Thoracic aorta (tissue), 2 donors: ENCODE results near the gene BANF1. TPM values are rescaled to one million over a fixed set of nuclear protein-coding genes. Genes with fewer than 3 reads are reported as not detected.

Experiments used
- ATAC-seq: fragments of 150-250 bp; one replicate; pipeline ENCODE4 v1.8.0; 2017; ENCODE audit warnings: low read depth; ENCODE audit not compliant: insufficient number of reproducible peaks, low FRiP score
- DNase-seq: peaks from one replicate; pipeline ENCODE4 v3.0.0-alpha.2; 2020; ENCODE audit warnings: low spot score
- H3K27ac ChIP-seq, 2 donors: fragments of 200-600 bp; sonication (generic); 1 replicate in 1 of 2; 2 replicates in 1 of 2; pipeline ENCODE4 v1.5.1; 2016; ENCODE audit warnings: mild to moderate bottlenecking in 2 of 2, moderate library complexity in 2 of 2
- H3K27me3 ChIP-seq: fragments of 200-600 bp; sonication (generic); replicated peaks from 2 replicates; pipeline ENCODE4 v1.6.0; 2016; ENCODE audit warnings: mild to moderate bottlenecking; ENCODE audit not compliant: insufficient read depth
- H3K36me3 ChIP-seq: fragments of 200-600 bp; sonication (generic); one replicate; pipeline ENCODE4 v1.5.1; 2016
- H3K4me1 ChIP-seq, 2 donors: fragments of 200-600 bp; sonication (generic); 1 replicate in 1 of 2; 2 replicates in 1 of 2; pipeline versions ENCODE4 v1.5.1 to v1.6.0; 2016; ENCODE audit warnings: low read depth in 2 of 2, mild to moderate bottlenecking in 1 of 2; ENCODE audit not compliant: control insufficient read depth in 1 of 2
- H3K4me3 ChIP-seq: fragments of 200-600 bp; sonication (generic); 2 replicates; pipeline ENCODE4 v1.5.1; 2016; ENCODE audit warnings: mild to moderate bottlenecking
- H3K9me3 ChIP-seq: fragments of 200-600 bp; sonication (generic); 2 replicates; pipeline ENCODE4 v1.5.1; 2016
- CTCF ChIP-seq: fragments of 200-600 bp; sonication (generic); IDR thresholded peaks from one replicate; pipeline ENCODE4 v1.5.1; 2019; ENCODE audit warnings: antibody characterized with exemption
- total RNA-seq, 2 donors: library from RNA; depleted of rRNA; stranded (reverse); fragments of >200 nt; gene quantifications; one replicate each; pipeline versions ENCODE4 v1.1.0 to v1.2.3, GENCODE V29; 2016

Gene BANF1
- total RNA-seq, 2 donors from 2014 or later = 22.2 to 60.0 TPM

- ATAC-seq = no peak
- H3K4me3 ChIP-seq = no peak overlapping the region
- H3K36me3 ChIP-seq = peaks cover 11% of the 10 kb centered on the region
- H3K9me3 ChIP-seq = no peaks in the 10 kb centered on the region
- no peak for DNase-seq
- no peaks in the 10 kb centered on the region for H3K27me3 ChIP-seq
- peaks cover 15 to 27% of the 10 kb centered on the region in 2 donors for H3K4me1 ChIP-seq
- peak overlapping the region in 1 of 2 donors; percentile 65 for H3K27ac ChIP-seq
- TF ChIP-seq CTCF = no peak
Measured at GRCh38 chr11:66004186-66004585, 1.9 kb downstream of the BANF1 start.

DNA sequence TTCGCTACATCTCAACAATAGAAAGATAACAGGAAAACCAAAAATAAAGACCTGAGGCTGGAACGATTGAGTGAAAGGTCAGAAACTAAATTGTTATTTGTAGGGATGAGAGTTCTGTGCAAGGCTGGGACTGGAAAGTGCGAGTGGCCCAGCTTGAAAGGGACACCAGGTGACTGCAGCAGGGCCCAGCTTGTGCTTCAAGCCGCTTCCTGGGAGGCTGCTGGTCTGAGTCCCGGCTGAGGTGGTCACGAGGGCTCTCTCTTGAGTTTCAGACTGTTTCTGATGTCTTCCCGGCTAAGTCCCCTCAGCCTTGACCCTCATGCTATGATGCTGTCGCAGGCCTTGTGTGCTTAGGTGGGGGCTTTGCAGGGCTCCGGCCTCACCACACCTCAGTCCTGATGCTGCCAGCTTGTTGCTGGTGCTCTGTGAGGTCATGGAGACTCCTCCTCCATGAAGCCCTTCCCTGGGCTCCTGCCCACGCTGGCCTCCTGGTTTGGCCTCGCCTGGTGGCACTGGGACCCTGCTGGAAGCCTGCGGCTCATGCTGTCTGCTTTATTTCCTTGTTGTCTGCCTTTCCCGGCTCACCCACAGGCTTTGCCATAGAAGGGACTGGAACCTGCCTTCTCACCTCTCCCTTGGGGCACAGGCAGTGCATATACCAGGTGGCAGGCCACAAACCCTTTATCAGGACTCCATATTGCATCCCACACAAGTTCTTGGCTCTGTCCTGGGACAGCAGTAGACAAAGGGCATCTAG lies 4.0 kb downstream of the BANF1 start:
- no peak overlapping the region for H3K4me3 ChIP-seq
- DNase-seq (no peak), ATAC-seq (no peak)
- H3K36me3 ChIP-seq = no peaks in the 10 kb centered on the region
- peak overlapping the region in 1 of 2 donors; percentile 26 for H3K27ac ChIP-seq
- H3K9me3 ChIP-seq = no peaks in the 10 kb centered on the region
- TF ChIP-seq CTCF = no peak
- peaks cover 6 to 17% of the 10 kb centered on the region in 2 donors for H3K4me1 ChIP-seq
- no peaks in the 10 kb centered on the region for H3K27me3 ChIP-seq

- H3K27me3 ChIP-seq = no peaks in the 10 kb centered on the region
Measured at GRCh38 chr11:66006891-66007176, 4.5 kb downstream of the BANF1 start.

GRCh38 chr11:66007201-66007634 lies 4.9 kb downstream of the BANF1 start:
- Histone ChIP-seq H3K27me3 (no peaks in the 10 kb centered on the region), H3K27ac (peak overlapping the region; percentile 8 to 26), H3K4me1 (peaks cover 12 to 25% of the 10 kb centered on the region in 2 donors), H3K36me3 (no peaks in the 10 kb centered on the region), H3K4me3 (no peak overlapping the region), H3K9me3 (no peaks in the 10 kb centered on the region)
- no peak for TF ChIP-seq CTCF
- DNase-seq = no peak
- no peak for ATAC-seq

More at GRCh38 chr11:66006891-66007176, 4.5 kb downstream of the BANF1 start:
- peaks cover 11 to 21% of the 10 kb centered on the region in 2 donors for H3K4me1 ChIP-seq
- H3K27ac ChIP-seq = peak overlapping the region; percentile 8 to 26
- no peaks in the 10 kb centered on the region for H3K9me3 ChIP-seq
- no peak overlapping the region for H3K4me3 ChIP-seq
- TF ChIP-seq CTCF = no peak
- ATAC-seq = no peak
- no peaks in the 10 kb centered on the region for H3K36me3 ChIP-seq
- no peak for DNase-seq

GRCh38 chr11:66008095-66008467 lies 5.8 kb downstream of the BANF1 start:
- Histone ChIP-seq H3K9me3 (no peaks in the 10 kb centered on the region), H3K27ac (peak overlapping the region in 1 of 2 donors; percentile 45), H3K4me1 (peaks cover 14 to 31% of the 10 kb centered on the region in 2 donors), H3K27me3 (no peaks in the 10 kb centered on the region), H3K36me3 (no peaks in the 10 kb centered on the region), H3K4me3 (no peak overlapping the region)
- DNase-seq (no peak), ATAC-seq (no peak)
- TF ChIP-seq CTCF = no peak
